ENCODE data around the gene KDM2A.

DNA sequence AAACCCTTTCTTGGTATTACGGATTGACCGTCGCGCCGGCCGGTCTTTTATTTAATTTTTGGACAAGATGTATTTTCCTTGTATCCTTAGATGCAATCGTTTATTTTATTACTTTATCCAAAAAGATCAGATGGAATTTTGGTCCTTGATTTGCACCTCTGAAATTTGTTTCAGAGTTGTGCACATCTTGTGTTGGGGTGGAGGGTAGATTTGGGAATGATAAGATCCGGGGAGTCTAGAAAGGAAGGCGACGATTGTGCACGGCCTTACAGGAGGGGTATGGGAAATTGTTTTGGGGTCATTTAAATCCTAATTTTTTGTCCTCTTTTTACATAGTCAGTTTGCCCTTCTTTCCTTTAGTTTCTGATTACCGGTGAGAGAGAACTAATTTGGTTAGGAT, 1.4 kb downstream of the KDM2A start:
- TF ChIP-seq, protein P1, sequence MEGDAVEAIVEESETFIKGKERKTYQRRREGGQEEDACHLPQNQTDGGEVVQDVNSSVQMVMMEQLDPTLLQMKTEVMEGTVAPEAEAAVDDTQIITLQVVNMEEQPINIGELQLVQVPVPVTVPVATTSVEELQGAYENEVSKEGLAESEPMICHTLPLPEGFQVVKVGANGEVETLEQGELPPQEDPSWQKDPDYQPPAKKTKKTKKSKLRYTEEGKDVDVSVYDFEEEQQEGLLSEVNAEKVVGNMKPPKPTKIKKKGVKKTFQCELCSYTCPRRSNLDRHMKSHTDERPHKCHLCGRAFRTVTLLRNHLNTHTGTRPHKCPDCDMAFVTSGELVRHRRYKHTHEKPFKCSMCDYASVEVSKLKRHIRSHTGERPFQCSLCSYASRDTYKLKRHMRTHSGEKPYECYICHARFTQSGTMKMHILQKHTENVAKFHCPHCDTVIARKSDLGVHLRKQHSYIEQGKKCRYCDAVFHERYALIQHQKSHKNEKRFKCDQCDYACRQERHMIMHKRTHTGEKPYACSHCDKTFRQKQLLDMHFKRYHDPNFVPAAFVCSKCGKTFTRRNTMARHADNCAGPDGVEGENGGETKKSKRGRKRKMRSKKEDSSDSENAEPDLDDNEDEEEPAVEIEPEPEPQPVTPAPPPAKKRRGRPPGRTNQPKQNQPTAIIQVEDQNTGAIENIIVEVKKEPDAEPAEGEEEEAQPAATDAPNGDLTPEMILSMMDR (conservative IDR thresholded peaks at IDR 0.05), result no peak
- no peak for TF ChIP-seq EZH2 (IDR thresholded peaks at IDR 0.05; ENCODE audit: low read depth)
